C4-2B (cell line): ENCODE data around the gene CASK.

Experiments
- CTCF ChIP-seq: fragments of 450-650 bp; conservative IDR thresholded peaks from 2 replicates; pipeline ENCODE4 v1.5.1; 2017; ENCODE audit warnings: mild to moderate bottlenecking
- ZFX ChIP-seq: fragments of 450-650 bp; IDR thresholded peaks from 2 replicates; pipeline ENCODE4 v1.6.1; 2017

GRCh38 chrX:41590641-41591040 is 332.7 kb downstream of the CASK start:
- no peak for TF ChIP-seq CTCF
- TF ChIP-seq ZFX: no peak
